CD4-positive, alpha-beta T cell treated with Interleukin-15 for 1 hour (primary cell): ENCODE data around the gene COL4A1.

Experiments used
- DNase-seq: peaks from one replicate; pipeline ENCODE4 v3.0.0-alpha.2; 2020

The COL4A1 gene

DNA sequence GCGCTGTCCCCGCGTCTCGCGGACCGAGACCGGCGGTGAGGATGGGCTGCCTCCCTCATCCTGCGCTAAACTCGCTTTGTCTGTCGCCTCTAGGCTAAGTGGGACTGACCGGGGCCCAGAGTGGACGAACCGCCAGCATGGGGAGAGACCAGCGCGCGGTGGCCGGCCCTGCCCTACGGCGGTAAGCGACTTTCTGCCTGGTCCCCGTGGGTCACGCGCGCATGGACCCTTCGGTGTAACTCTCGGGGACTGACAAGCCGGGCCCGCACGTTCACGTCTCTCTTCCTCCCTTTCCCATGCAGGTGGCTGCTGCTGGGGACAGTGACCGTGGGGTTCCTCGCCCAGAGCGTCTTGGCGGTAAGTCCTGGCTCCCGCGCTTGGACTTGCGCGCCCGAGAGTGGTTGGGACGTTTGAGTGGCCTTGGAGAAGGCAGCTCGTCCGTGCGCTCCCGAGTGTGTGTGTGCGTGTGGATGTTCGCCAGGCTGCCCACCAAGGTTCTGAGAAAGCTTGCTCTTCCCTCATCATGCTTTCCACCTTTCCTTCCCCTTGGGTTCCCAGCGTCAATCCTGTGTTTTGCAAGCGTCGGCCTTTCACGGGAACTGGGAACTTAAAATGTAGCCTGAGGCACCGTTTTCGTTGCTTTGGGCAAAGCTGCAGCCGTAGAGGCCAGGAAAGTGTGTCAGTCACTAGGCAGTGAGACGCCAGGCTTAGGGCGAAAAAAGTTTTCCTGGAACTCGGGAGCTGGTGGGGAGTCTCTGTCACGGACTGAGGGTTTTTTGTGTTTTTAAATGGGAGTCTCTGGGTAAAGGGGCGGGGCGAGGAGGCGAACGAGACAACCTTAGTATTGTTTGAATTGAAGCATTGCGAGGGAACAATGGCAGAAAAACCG, 1.1 kb upstream of the COL4A1 start:
- DNase-seq = no peak

DNA sequence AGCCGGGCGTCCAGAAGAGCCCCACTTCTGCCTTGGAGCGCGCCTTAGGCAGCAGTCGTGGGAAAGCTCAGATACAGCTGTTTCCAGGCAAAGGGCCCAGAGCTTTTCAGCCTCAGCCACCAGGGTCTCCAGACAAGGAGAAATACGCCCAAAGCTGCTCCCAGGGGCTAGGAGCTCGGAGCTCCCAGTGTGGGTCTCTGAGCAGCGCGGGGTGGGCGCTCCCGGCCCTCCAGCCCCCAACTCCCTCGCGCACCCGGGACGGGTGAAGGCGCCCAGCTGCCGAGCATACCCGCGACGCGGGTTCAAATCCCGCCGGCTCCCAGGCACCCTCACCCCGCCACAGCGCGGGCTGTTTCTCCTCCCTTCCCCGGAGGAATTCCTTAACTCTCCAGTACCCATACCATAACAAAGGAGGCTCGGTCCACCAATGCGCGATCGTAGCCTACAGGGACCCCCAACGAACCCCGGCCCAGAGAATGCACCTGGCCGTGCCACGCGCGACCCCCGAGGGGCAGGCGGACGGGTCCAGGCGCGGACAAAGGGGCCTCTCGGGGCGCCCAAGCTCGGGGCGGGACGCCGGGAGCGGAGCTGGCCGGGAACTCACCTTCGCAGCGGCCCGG, 507 bp downstream of the COL4A1 start:
- DNase-seq = no peak

DNA sequence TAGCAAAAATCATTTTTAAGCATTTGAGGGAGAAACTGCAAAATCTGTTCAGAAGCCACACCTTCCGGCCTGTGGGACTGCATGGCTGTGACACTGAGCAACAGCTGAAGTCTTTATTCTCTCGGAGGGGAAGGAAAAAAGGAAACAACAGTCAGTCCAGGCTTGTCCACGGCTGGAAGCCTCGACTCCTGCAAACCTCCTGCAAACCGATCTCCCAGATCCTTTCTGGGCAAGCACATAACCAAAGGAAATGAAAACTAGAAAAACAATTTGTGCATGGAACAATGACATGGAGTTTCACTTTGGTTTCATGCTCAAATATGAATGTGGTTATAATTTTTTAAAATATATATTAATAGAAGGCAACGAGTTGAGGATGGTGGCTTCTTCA, 1.0 kb downstream of the COL4A1 start:
- no peak for DNase-seq

DNA sequence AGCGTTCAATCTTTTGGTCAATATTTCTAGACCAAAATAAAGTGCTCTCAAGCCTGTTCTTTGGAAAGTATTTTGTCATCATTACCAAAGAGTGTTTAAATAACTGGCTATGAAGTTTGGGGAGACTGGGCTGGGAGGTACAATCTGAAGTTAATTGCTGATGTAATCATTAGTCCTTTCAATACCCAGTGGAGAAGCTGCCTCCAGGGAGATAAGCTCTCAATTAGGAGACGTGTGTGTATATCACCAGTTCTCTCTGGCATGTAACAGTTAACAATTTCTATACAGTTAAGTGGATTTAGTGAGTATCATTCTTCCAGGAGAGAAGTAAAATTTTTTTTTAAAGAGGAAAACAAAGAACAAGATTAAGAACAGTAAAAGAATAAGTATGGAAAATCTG, 1.4 kb downstream of the COL4A1 start:
- DNase-seq = no peak

DNA sequence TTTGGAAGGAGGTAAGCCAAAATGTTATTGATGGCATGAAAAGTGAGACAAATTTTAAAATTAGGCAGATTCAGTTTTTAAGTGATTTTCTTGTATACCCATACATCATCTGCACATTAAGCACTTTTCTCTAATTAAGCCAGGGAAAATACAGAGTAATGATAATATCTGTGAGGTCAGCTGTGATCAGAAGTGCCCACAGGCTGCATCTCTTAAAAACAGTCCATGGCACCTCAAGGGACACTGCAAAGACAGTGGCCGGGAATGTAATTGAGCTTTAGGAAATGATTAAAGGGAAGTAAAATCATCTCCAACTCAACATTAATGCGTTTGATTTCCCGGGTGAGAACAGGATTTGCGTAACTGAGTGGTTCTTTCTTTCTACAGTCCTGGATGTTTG, 2.0 kb downstream of the COL4A1 start:
- no peak for DNase-seq

DNA sequence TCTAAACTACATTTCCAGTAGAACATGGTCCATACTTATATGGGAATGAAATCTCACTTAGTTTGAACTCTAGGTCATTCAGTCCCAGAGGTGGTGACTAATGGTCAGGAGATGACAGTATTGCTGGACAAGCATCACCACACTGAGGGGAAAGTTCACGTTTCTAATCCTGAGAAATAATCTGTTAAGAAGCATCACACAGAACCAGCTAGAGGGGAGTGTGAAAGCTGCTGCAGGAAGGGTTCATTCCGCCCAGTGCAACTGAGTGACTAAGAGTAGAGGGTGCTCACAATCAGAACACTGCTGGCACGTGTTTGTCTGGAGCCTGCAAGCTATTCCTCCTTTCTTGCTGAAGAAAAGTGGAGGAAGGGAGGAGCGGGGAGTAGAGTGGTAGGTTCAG, 2.7 kb downstream of the COL4A1 start:
- no peak for DNase-seq

DNA sequence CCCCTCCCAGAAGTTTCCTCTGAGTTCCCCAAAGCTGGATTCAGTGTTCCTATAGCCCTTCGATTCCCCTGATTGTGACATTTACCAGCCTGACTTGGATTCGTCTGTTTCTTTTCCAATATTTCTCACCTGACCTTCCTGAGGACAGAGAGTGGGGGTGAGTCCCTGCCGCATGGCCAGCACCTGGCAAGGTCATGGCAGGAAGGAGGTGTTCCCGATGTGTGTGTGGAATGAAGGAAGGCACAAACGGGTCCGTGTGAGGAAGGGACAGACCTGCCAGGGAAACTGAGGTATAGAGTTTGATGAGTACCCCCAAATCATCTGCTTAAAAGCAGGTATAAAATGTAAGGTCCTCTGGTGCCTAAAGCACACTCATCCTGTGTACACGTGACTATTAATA, 3.3 kb downstream of the COL4A1 start:
- DNase-seq = no peak

DNA sequence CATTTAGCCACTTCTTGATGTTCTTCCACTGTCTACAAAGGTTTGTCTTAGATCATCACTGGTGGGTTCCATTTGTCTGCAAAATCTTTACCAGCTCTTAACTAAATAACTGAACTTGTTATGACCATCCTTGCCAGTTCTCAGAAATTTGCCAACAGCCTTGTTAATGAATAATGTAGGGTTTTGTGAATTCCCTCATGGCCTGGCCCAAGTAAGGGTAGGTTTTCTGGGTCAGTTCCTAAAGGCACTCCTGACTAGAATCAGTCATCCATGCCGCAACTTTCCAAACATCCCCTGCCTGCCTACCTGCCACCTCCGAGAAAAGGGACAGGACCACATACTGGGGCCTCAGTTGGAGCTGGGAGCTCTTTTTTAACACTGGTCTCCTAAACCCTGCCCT, 4.0 kb downstream of the COL4A1 start:
- DNase-seq = no peak

DNA sequence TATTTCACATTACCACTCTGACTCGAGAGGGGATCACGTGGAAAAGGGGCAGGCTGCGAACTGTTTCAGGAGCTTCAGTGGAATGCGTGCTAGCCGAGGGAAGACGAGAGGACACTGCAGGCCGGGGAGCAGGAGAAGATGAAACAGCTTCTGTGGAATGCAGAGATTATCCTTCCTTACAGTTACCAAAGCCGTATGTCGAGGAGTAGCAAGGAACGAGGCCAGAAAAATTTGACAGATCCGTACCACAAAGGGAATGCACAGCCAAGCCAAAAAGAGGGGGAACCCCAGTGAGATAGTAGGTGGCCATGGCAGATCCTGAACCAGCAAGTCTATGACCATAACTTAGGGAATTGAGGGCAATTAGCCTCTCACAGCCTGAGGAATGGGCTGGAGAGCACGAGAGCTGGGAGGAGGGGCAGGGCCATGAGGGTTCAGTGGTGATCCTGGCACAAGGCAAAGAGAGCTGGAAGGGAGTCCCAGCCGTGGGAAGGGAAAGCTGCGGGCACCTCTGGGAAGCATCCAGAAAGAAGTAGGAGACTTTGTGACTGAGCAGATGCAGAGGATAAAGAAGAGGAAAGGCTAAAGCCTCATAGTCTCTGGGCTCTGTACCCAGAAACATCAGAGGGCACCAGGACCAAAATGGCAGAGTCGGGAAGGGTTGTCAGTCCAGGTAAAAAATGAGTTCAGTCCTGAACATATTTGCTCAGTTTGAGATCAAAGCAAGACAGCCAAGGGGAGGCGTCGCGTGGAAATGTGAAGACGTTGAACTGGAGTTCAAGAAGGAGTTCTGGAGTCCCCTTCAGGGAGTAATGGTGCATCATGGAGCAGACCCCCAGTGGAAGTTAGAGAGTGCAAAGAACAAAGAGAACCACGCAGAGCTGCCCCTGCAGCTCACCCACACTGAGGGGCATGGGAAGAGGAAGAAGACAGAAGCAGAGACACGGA, 5.1 kb downstream of the COL4A1 start:
- no peak for DNase-seq

DNA sequence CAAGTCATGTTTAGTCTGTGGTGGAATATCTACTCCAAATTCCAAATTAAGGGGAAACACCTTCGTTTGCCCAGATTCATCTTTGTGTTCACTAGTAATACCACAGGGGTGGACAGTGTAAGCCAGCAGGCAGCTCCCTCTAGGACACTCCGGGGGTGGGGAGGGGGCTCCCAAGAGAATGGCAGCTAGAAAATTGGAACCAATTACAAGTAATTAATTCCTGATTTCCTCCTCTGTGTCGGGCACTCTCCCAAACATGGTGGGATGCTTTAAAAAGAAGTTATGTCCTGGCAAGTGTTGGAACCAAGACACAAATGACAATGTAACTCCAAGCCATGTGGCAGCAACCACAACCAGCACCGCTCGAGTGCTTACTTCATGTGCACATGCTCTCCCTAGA, 5.9 kb downstream of the COL4A1 start:
- DNase-seq = no peak

DNA sequence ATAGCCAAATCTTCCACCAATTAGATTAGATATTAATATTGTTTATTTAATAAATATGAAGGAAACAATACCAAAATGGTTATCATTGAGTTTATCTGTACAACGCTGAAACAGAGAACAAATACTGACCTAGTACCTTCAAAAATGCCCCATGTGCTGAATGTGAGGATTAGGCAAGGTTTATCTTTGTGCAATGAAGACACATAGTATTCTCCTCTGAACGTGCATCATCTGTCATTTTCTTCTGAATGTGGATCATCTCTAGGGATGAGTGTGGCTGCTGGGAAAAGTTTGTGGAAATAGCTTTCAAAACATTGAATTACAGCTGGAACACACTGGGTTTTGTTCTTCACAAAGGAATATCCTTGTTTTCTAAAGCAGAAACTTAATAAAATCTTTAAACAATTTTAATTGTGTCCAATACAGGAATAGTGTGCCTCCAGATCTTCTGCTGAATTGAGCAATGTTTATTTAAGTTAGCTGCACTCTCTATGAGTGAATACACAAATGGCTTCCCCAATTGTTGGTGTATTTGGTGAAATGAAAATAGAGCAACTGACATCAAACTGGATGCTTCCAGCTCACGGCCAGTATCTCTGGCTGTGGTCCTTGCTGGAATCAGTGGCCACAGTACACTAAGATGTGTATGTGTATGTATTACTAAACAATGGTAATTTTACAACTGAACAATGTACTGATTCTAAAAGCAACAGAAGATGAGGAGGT, 6.7 kb downstream of the COL4A1 start:
- DNase-seq = no peak

DNA sequence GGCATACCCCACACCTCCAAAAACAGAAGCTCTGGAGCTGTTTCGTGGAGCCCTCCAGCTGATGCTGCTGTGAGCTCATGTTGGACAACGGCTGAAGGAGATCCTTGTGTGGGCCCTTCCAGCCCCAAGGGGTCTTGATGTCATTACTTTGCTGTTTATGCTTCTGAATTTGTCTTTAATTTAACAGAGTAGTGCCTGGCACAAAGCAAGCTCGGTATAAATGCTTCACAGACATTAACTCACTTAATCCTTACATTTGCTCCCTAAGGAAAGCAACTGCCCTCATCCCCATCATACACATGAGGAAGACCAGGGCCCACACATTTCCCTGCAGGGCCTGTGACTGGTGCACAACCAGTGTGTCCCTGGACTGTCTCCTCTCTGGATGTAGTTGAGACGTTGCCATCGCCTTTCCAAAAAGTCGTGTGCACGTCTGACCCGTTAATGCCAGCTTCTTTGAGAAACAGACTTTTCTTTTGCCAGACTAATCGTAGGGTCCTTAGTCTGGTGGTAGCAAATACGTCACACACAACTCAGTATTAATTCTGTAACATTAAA, 7.6 kb downstream of the COL4A1 start:
- DNase-seq = no peak

DNA sequence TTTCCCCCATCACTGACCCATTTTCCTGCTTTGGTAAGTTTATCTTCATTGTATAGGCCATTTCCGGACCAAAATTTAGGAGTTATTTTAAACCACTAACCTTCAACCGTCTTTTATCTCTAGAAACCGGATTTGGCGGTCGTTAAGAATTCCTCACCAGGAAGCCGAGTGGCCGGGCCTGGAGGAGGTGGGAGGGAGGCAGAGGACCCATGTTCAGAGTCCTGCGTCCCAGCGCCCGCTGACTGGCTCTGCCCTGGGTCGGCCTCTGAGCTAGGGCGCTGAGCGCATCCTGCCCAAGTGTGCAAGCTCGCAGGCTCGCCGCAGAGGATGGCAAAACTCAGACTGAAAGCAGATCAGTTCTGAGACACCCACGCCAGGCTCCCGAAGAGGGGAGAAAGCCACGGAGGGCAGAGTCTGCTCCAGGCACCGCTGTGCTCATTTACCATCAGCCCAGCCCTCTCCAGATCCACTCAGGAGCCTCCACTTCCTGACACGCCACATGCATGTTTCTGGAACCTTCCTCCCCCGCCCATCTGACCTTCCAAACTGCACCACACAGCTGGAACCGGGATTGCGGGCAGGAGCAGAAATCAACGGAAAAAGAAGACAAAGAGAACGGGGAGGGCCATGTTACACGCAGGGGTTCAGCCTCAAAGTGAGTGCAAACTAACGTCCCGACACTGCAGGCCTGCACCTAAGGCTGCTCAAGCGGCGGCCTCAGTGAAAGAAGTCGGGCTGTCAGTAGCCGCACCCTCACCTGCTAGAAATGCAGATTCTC, 8.3 kb downstream of the COL4A1 start:
- no peak for DNase-seq

DNA sequence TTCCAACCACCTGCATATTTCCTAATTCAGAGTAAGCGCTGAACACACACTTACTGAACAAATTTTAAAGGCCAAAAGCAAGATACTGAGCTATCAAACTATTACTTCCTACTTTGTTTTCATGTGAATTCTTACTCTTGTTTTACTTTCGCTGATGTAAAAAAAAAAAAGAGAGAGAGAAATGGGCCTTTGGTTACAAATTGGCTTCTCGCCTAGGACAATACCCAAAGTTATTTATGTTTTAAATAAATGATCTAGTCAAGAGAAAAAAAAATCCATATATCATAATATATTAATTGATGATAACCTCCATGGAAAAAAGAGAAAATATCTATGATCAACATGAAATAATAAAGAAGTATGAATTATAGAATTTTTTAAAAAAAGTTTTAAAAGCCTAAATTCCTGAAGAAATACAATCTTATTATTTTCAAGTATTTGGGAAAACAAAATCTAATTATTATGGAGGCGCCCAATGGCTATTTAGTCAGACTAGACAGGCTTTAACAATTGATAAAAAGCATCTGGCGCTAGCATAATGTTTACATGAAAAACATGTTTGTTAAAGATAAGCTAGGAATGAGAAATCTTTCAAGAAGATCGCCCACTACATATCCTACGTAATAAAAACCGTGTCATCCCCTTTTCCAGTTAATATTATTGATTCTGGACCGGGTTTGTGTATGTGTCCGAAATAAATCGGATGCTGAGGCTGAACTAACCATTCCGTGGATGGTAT, 9.0 kb downstream of the COL4A1 start:
- no peak for DNase-seq

DNA sequence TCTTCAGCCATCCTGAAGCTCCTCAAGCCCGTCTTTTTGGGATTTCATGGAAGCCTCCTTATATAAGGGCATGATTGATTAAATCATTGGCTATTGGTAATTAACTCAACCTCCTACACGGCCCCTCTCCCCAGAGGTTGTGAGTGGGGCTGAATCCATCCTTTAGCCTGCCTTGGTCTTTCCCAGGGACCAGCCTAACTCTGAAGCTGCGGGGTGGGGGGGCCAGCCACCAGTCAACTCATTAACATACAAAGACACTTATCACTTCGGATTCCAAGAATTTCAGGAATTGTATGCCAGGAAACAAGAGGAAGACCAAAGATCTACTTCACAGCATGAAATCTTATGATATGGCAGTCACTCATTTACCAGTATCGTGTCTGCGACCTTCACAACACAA, 9.9 kb downstream of the COL4A1 start:
- DNase-seq = no peak

DNA sequence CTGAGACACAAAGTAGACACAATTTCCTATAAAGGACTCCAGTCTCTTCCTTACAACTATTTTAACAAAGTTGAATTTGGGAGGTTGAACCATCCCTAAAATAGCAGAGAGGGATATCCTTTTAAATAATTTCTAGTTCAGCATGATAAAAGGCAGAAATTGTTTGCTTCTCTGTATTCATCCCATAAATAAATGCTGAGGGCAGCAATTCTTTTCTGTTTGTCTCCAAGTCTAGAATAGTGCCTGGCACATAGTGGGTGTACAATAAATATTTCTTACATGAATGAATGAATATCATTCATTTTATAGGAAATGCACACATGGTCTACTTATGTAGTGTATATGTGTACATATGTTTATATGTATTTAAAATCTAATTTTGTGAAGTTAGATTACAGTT, 12.3 kb downstream of the COL4A1 start:
- no peak for DNase-seq

DNA sequence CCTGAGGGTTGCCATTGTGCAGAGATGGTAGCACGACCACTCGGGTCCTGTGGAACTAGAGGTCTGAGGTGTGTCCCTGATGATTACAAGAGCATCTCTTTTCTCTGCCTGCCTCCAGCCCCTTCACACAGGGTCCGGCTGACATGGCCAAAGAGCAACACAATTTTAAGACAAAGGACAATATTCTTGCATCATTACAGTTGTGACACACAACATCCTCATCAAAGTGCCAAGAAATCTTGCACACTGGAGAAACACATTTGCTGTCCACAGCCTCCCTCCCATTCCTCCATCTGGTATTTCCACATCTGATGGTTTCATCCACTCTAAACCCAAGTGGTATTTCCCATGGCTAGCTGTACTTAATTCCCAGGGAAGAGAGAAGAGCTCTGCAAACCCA, 12.8 kb downstream of the COL4A1 start:
- DNase-seq = no peak

DNA sequence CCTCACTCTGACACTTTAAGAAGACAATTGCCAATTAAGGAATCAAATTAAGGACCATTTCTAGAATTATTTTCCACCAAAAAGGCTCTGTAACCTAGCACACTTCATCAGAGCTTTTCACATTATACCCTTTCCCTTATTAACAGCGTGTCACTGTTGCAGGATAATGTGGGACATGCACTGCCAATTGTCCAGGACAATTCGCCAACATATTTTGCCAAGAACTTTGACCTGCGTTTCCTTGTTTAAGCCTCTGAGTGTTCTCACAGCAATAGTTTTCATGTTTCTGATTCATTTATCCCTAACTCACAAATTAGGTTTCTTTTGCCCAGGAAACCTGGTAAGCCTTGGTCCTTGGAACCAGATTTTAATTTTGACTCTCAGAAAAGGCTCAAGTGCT, 13.3 kb downstream of the COL4A1 start:
- no peak for DNase-seq

DNA sequence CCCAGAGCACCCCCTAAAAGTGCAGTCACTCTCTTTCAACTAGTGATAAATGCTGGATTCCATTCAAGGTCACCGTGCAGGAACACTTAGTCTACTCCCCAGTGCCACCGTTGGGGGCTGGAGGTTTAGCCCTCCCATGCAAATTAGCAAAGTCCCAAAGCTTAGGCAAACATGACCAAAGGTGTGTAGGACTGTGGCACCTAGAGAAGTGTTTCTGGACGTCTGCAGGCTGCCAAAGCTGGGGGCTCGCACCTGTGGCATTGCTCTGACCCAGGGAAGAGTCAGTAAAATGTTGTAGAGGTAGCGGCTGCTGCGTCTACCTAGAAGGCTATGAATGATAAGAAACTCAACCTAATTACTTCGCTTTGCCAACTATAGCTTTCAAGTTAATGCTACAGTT, 13.9 kb downstream of the COL4A1 start:
- no peak for DNase-seq

DNA sequence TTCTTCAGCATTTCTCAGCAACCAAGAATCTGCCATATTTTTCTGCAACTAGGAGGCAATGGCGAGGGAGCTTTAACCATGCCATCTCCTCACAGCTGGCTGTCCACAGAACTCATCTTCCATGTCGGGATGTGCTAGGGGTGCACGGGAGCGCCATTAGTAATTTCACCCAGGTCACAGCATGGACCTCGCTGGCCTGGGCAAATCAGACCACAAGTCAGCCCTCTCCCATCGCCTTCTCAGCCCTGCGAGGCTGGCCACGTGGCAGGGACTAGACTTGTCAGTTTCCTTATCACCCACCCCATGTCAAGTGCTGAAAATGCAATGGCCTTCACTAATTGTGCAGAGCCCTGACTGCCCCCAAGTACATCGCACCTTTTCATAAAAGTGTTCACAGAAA, 15.7 kb downstream of the COL4A1 start:
- DNase-seq = no peak

DNA sequence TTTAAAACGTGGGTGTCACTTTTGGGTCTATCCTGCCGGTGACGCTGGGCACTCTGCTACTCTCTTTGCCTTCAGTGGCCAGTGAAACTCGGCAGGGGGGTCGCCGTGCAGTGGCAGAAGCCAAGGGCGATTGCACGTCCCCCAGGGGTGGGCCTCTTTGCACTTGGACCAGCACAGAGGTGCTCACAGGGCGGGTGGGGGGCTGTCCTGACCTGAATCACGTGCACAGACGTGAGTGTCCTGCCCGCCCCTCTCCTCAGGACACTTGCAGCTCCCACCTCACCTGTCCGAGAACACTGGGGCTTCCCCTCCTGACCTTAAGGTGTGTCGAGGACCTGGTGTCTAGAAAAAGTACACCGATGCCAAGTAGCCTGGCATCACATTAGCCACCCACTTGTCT, 16.1 kb downstream of the COL4A1 start:
- no peak for DNase-seq
